H1 (cell line): ENCODE data around the gene MYO3A. TPM values are rescaled to one million over a fixed set of nuclear protein-coding genes. Genes with fewer than 3 reads are reported as not detected.

Experiments used
- EP300 ChIP-seq, 2 experiments: IDR thresholded peaks; 1 replicate in 1 of 2; 2 replicates in 1 of 2; pipeline ENCODE4 v1.6.1; 2011 to 2012; ENCODE audit warnings: low read depth in 2 of 2, low read length in 2 of 2, mild to moderate bottlenecking in 2 of 2, borderline replicate concordance in 1 of 2, inconsistent platforms in 1 of 2, moderate library complexity in 1 of 2
- KDM4A ChIP-seq: IDR thresholded peaks from one replicate; pipeline ENCODE4 v1.7.1; 2012; ENCODE audit warnings: low read depth, mild to moderate bottlenecking, moderate library complexity, low read length, inconsistent platforms; ENCODE audit not compliant: severe bottlenecking
- MAFK ChIP-seq: IDR thresholded peaks from 2 replicates; pipeline ENCODE4 v1.6.1; 2012; ENCODE audit warnings: low read depth, mild to moderate bottlenecking, improper control_type of control experiment, low read length
- POLR2A ChIP-seq, 2 experiments: IDR thresholded peaks; 1 replicate in 1 of 2; 2 replicates in 1 of 2; pipeline ENCODE4 v1.6.1; 2011; ENCODE audit warnings: low read depth in 2 of 2, low read length in 2 of 2, mild to moderate bottlenecking in 2 of 2; ENCODE audit errors: control extremely low read depth in 1 of 2
- TAF1 ChIP-seq: IDR thresholded peaks from 2 replicates; pipeline ENCODE4 v1.6.1; 2011; ENCODE audit warnings: mild to moderate bottlenecking, low read depth, low read length
- polyA plus RNA-seq, 7 experiments: library from polyadenylated mRNA; depleted of rRNA in 3 of 7; stranded (reverse) in 5 of 7; unstranded in 2 of 7; fragments of >200 nt in 5 of 7; fragments of 200-250 nt in 2 of 7; gene quantifications; 1 replicate in 5 of 7; 2 replicates in 1 of 7; 4 replicates in 1 of 7; pipeline versions ENCODE4 v1.2.1 to v1.2.3, GENCODE V29; 2011 to 2013; ENCODE audit warnings: missing spikeins in 2 of 7, mixed read lengths in 2 of 7
- total RNA-seq: library from RNA; stranded (reverse); fragmentation: NEBNext Ultra II Directional; extraction: Animal tissue kit (Norgen Biotek cat#: 25700); gene quantifications from 2 replicates; pipeline ENCODE4 v1.2.1, GENCODE V29; 2021

The MYO3A gene
- total and polyA plus RNA-seq, 2 of the 8 experiments (the other 6 are each of a cell fraction or from before 2014, with no cell fraction given), result 3.9 to 5.3 TPM

DNA sequence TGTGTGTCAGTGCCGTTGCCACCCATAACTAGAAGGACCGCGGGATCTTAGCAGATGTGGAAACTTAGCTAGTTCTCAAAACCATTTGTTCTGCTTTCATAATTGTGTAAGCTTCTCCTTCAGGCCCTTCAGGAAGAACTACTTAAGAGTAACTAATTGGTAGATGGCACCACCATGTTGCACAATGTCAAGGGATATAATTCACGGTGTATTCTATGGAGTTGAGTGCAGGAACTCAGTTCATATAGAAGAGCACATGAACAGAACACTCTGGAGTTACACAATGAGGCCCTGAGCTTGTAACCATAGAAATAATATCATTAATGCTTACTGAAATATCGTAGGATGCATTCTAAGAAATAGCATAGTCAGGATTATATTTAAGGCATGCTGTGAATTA is 156.0 kb downstream of the MYO3A start (continued):
- TF ChIP-seq KDM4A (no peak), POLR2A (IDR thresholded peaks at IDR 0.05; ENCODE audit: control extremely low read depth in 1 of 2, low read depth in 2 of 2, low read length in 2 of 2) (no peak), EP300 (IDR thresholded peaks at IDR 0.05; ENCODE audit: borderline replicate concordance in 1 of 2, low read depth in 2 of 2, low read length in 2 of 2) (no peak), TAF1 (no peak), MAFK (no peak)
